HepG2 (cell line): ENCODE data around the gene VRK3. TPM values are rescaled to one million over a fixed set of nuclear protein-coding genes. Genes with fewer than 3 reads are reported as not detected.

Experiments
- ATAC-seq: fragments of 200-7000 bp; cut with Tn5 transposase; 3 replicates; pipeline ENCODE4 v1.9.1; 2020; ENCODE audit warnings: mild to moderate bottlenecking, moderate library complexity
- BruUV-seq: library from RNA; stranded (reverse); fragments of 400-500 nt; replicated peaks from 2 replicates; lab custom pipeline; 2021; lab: Mats Ljungman, UMichigan
- CTCF ChIA-PET: fragments of 300-600 bp; formaldehyde crosslinking; extraction: SDS; loops from one replicate; lab custom pipeline; 2021; ENCODE audit warnings: low total read pairs, inconsistent platforms, low intra/inter-chr PET ratio; lab: Yijun Ruan, JAX
- POLR2A ChIA-PET: fragments of 350-600 bp; sonication (Branson Sonifier 250); formaldehyde crosslinking; loops from one replicate; lab custom pipeline; 2020; ENCODE audit warnings: antibody characterized with exemption, inconsistent platforms; lab: Yijun Ruan, JAX
- DNase-seq: peaks from one replicate; pipeline ENCODE4 v3.0.0-alpha.2; 2015; ENCODE audit warnings: low spot score
- FAIRE-seq: peaks from 3 replicates; lab custom pipeline; 2011; peaks lifted over from hg19 to GRCh38; lab: Jason Lieb, UNC
- H2AFZ ChIP-seq: one replicate; pipeline ENCODE4 v1.6.1; 2011; ENCODE audit warnings: low read length, inconsistent platforms
- H3K27ac ChIP-seq: fragments of 300-600 bp; 3 replicates; pipeline ENCODE4 v1.8.0; 2011; ENCODE audit warnings: mixed run types, mild to moderate bottlenecking, mixed read lengths, low read length, inconsistent platforms; ENCODE audit not compliant: insufficient read depth; ENCODE audit errors: extremely low read length
- H3K27me3 ChIP-seq, 2 experiments: fragments of 200-600 bp in 1 of 2; 2 replicates in 1 of 2; 3 replicates in 1 of 2; pipeline versions ENCODE4 v1.6.0 to v1.8.0; 2011; ENCODE audit warnings: low read length in 2 of 2, mild to moderate bottlenecking in 2 of 2, moderate library complexity in 2 of 2, inconsistent platforms in 1 of 2; ENCODE audit not compliant: insufficient read depth in 2 of 2, control insufficient read depth in 1 of 2
- H3K36me3 ChIP-seq, 2 experiments: fragments of 200-600 bp in 1 of 2; replicated peaks in 1 of 2; 2 replicates in 1 of 2; 3 replicates in 1 of 2; pipeline versions ENCODE4 v1.5.1 to v1.8.0; 2011; ENCODE audit warnings: low read length in 2 of 2, inconsistent platforms in 1 of 2; ENCODE audit not compliant: insufficient read depth in 2 of 2, control insufficient read depth in 1 of 2
- H3K4me1 ChIP-seq: 2 replicates; pipeline ENCODE4 v1.5.1; 2012; ENCODE audit warnings: low read length, inconsistent platforms; ENCODE audit not compliant: insufficient read depth
- H3K4me2 ChIP-seq: 2 replicates; pipeline ENCODE4 v1.6.0; 2011; ENCODE audit warnings: low read depth, low read length, inconsistent platforms
- H3K4me3 ChIP-seq, 3 experiments: fragments of 200-600 bp in 1 of 3; sonication (generic), shearing (Covaris generic) in 1 of 3; replicated peaks in 1 of 3; 2 replicates each; pipeline ENCODE4 v1.5.1; 2011 to 2016; ENCODE audit warnings: low read length in 3 of 3, inconsistent platforms in 2 of 3, low read depth in 2 of 3, mild to moderate bottlenecking in 2 of 3, control low read depth in 1 of 3, mixed read lengths in 1 of 3; ENCODE audit not compliant: insufficient read depth in 1 of 3
- H3K79me2 ChIP-seq: one replicate; pipeline ENCODE4 v1.6.1; 2011; ENCODE audit warnings: low read length, inconsistent platforms; ENCODE audit not compliant: insufficient read depth
- H3K9ac ChIP-seq: 2 replicates; pipeline ENCODE4 v1.6.0; 2011; ENCODE audit warnings: mild to moderate bottlenecking, low read depth, low read length, inconsistent platforms; ENCODE audit not compliant: insufficient read depth
- H3K9me3 ChIP-seq: 2 replicates; pipeline ENCODE4 v1.5.1; 2012; ENCODE audit warnings: mild to moderate bottlenecking, low read length
- H4K20me1 ChIP-seq: 2 replicates; pipeline ENCODE4 v1.6.0; 2011; ENCODE audit warnings: inconsistent platforms, mild to moderate bottlenecking, low read length, moderate library complexity; ENCODE audit not compliant: insufficient read depth
- AGO2 ChIP-seq: fragments of 200-400 bp; formaldehyde crosslinking; optimal IDR thresholded peaks from 2 replicates; pipeline ENCODE3; 2017; ENCODE audit warnings: mild to moderate bottlenecking, low read depth, low read length, moderate library complexity
- ATM ChIP-seq: fragments of 450-650 bp; IDR thresholded peaks from 2 replicates; pipeline ENCODE4 v1.7.1; 2017; ENCODE audit warnings: mild to moderate bottlenecking, borderline replicate concordance
- POLR2A ChIP-seq, 2 experiments: IDR thresholded peaks; 2 replicates each; pipeline ENCODE4 v1.6.1; 2011; ENCODE audit warnings: low read depth in 2 of 2, low read length in 2 of 2, mild to moderate bottlenecking in 1 of 2, moderate library complexity in 1 of 2; ENCODE audit not compliant: insufficient read depth in 1 of 2
- ZBTB37 ChIP-seq: sonication (generic); formaldehyde crosslinking; IDR thresholded peaks from 2 replicates; pipeline ENCODE4 v1.4.0; 2020; ENCODE audit warnings: mild to moderate bottlenecking, missing genetic modification reagents
- ZNF674 ChIP-seq: sonication (generic); formaldehyde crosslinking; IDR thresholded peaks from 2 replicates; pipeline ENCODE4 v1.5.0; 2020; ENCODE audit warnings: low read depth, mild to moderate bottlenecking, missing genetic modification reagents
- WGBS: methylation state at CpG from one replicate; pipeline ENCODE4 v1.1.6; 2017; ENCODE audit warnings: low lambda C conversion rate; 5-methylcytosine and 5-hydroxymethylcytosine counted together
- in situ Hi-C: cut with HindIII; loops from 2 replicates; pipeline ENCODE4 v1.10.0; 2017; ENCODE audit warnings: low pct_unique_long_range_greater_than_20kb; ENCODE audit not compliant: extremely low pct_ligation_motif_present
- intact Hi-C: fragments of 100-400 bp; cut with micrococcal nuclease; formaldehyde crosslinking; loops from one replicate; pipeline ENCODE4 v1.10.0; 2022; ENCODE audit not compliant: unreplicated experiment
- polyA plus RNA-seq, 8 experiments: library from polyadenylated mRNA; depleted of rRNA in 3 of 8; stranded (reverse) in 7 of 8; unstranded in 1 of 8; fragments of >200 nt; fragmentation: Illumina TruSeq in 4 of 8; extraction: Trizol in 4 of 8; gene quantifications; 2 replicates each; pipeline versions ENCODE4 v1.2.1 to v1.2.3, GENCODE V29; 2011 to 2016; ENCODE audit warnings: low read depth in 4 of 8, missing spikeins in 1 of 8, mixed read lengths in 1 of 8; ENCODE audit not compliant: insufficient read depth in 1 of 8
- total RNA-seq, 5 experiments: library from RNA; depleted of rRNA; stranded (reverse); fragments of >200 nt; fragmentation: Illumina TruSeq; extraction: Trizol; gene quantifications; 2 replicates each; pipeline ENCODE4 v1.2.3, GENCODE V29; 2016; ENCODE audit warnings: low read depth in 1 of 5

The VRK3 gene
- total and polyA plus RNA-seq, 2 of the 13 experiments (the other 11 are each of a cell fraction or from before 2014, with no cell fraction given), result 23.8 to 28.3 TPM

GRCh38 chr19:49930483-49931011 is 94.6 kb downstream of the VRK3 start:
- DNase-seq, result no peak
- no TSS peak for BruUV-seq
- H3K27me3 ChIP-seq, result no peaks in the 10 kb centered on the region; a peak in 1 of 5 replicates
- no peak overlapping the region for H2AFZ ChIP-seq
- no peak for ATAC-seq
- no peak overlapping the region for H3K9ac ChIP-seq
- in situ Hi-C loops (no loop called here), intact Hi-C loops (no loop called here)
- CTCF ChIA-PET, result no interaction called here
- no peaks in the 10 kb centered on the region for H3K9me3 ChIP-seq
- peaks cover 27% of the 10 kb centered on the region for H3K4me1 ChIP-seq
- peak; percentile 36 for TF ChIP-seq AGO2
- 0 out of 4 replicates have a peak, but pooled peaks of 1 of the 2 experiments have one; percentile 5 for TF ChIP-seq POLR2A (IDR thresholded peaks at IDR 0.05; ENCODE audit: insufficient read depth in 1 of 2, low read depth in 2 of 2, low read length in 2 of 2)
- no peak for TF ChIP-seq ATM
- no peak for TF ChIP-seq ZNF674 (CRISPR knock-in tag)
- no peak for TF ChIP-seq ZBTB37 (CRISPR knock-in tag)
- no peaks in the 10 kb centered on the region for H4K20me1 ChIP-seq
- no peak for FAIRE-seq
- no peak overlapping the region for H3K4me3 ChIP-seq
- 91% methylated on average over 11 of the region's 15 CpGs for WGBS
- H3K4me2 ChIP-seq, result peak overlapping the region; percentile 14; the same call in 1 of the 2 replicates
- H3K27ac ChIP-seq, result no peak overlapping the region
- POLR2A ChIA-PET, result interaction anchor here (0.7 to 3.5 kb wide), 12 partner anchors 8 to 164 kb away, joined by 3 to 22 read pairs (median 8); partner anchors contain the start of genes AKT1S1, AP2A1, PTOV1 and TBC1D17
- peaks cover 7 to 16% of the 10 kb centered on the region in 2 experiments; a peak in 4 of 5 replicates for H3K36me3 ChIP-seq
- peaks cover 29% of the 10 kb centered on the region for H3K79me2 ChIP-seq
